Measurements from ENCODE around the gene WWOX.

DNA sequence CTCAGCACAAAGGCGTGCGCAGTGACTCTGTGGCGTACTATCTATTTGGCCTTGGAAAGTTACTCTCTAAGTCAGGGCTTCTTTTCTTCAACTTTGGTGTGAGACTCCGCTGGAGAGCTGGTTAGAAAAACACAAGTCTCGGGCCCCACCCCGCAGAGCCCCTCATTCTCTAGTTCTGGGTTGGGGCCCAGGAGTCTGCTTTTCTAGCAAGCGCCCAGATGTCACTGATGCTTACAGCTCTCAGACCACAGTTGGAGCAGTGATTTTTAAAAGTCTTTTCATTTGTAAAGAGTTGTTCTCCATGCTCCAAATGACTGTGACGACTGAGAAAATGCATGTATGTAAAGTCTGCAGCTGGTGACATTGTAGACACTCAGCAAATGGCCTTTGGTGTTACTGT lies 582.3 kb downstream of the WWOX start:
- no peak for TF ChIP-seq POLR2A (IDR thresholded peaks at IDR 0.05)
- TF ChIP-seq, protein P1, sequence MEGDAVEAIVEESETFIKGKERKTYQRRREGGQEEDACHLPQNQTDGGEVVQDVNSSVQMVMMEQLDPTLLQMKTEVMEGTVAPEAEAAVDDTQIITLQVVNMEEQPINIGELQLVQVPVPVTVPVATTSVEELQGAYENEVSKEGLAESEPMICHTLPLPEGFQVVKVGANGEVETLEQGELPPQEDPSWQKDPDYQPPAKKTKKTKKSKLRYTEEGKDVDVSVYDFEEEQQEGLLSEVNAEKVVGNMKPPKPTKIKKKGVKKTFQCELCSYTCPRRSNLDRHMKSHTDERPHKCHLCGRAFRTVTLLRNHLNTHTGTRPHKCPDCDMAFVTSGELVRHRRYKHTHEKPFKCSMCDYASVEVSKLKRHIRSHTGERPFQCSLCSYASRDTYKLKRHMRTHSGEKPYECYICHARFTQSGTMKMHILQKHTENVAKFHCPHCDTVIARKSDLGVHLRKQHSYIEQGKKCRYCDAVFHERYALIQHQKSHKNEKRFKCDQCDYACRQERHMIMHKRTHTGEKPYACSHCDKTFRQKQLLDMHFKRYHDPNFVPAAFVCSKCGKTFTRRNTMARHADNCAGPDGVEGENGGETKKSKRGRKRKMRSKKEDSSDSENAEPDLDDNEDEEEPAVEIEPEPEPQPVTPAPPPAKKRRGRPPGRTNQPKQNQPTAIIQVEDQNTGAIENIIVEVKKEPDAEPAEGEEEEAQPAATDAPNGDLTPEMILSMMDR (IDR thresholded peaks at IDR 0.05 in 8 of 11, conservative IDR thresholded peaks at IDR 0.05 in 3 of 11) = no peak
- TF ChIP-seq POLR2AphosphoS5 (IDR thresholded peaks at IDR 0.05) = no peak
